ENCODE data around the gene TMC4.
"Not testable (repeated sequence)": the region's sequence is repeated elsewhere in the genome, so short reads cannot be mapped to it uniquely, and the experiment has no call there.

TMC4 gene

DNA sequence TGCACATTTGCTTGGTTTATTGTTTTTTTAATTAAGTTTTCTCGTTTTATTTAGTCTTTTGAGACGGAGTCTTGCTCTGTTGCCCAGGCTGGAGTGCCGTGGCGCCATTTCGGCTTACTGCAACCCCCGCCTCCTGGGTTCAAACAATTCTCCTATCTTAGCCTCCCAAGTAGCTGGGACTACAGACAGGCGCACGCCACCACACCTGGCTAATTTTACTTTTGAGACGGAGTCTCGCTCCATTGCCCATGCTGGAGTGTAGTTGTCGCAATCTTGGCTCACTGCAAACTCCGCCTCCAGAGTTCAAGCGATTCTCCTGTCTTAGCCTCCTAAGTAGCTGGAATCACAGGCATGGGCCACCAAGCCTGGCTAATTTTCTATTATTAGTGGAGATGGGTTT, 29.0 kb upstream of the TMC4 start:
- no peak for DNase-seq

DNA sequence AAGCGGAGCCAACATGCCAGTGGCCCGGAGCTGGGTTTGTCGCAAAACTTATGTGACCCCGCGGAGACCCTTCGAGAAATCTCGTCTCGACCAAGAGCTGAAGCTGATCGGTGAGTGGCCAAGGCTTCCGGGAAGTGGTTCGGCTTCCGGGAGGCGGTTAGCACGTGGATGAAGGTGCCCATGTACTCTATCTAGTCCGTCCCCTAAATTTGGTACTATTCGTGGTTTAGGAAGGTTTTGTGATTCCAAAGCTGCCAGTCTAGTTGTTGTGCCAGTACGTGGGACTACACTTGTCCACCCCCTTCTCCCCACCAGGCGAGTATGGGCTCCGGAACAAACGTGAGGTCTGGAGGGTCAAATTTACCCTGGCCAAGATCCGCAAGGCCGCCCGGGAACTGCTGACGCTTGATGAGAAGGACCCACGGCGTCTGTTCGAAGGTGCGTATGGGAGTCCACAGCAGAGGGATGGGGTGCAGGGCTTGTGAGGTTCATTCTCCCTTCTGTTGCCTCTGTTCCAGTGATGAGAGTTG, 28.3 kb upstream of the TMC4 start:
- no peak for DNase-seq

DNA sequence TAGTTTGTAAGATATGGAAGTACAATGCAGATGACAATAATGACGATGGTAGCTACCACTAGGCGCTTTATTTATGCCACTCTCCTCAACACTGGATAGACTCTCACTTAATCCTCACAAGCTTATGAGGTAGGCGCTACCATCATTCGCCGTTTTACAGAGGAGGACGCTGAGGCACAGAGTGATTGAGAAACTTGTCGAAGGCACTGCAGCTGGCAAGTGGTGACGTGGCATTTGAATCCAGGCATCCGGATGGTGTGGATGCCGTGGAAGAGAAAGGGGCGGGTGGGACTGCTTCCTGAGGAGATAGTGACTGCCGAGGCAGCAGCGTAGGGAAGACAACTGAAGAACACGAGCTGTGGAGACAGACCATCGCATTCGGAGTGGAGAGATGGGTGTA, 26.4 kb upstream of the TMC4 start:
- no peak for DNase-seq

DNA sequence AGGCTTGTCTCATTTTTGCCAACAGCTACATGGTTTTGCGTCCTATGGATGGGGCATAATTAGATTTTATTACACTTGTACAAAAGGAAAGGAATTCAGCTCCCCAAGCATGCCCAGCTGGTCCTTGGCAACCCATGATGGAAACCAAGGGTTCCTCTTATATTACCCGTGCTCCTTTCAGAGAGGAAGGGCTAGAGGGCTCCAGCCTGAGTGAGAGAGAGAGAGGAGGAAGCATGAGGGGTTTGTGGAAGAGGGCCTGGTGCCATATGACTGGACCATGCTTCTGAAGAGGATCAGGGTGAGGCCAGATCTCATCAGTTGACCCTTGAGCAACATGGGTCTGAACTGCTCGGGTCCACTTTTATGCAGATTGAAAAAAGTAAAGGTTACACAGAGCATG, 24.2 kb upstream of the TMC4 start:
- DNase-seq: no peak

DNA sequence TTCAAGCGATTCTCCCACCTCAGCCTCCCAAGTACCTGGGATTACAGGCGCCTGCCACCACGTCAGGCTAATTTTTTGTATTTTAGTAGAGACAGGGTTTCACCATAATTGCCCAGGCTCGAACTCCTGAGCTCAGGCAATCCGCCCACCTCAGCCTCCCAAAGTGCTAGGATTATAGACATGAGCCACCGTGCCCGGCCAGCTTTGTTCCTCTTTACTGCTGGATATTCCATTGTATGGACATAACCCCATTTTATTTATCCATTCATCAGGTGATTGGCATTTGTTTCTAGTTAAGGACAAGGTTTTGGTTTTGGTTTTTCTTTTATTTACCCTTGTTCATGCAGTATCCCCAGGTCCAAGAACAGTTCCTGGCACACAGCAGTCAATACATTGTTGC, 23.6 kb upstream of the TMC4 start:
- DNase-seq: no peak

DNA sequence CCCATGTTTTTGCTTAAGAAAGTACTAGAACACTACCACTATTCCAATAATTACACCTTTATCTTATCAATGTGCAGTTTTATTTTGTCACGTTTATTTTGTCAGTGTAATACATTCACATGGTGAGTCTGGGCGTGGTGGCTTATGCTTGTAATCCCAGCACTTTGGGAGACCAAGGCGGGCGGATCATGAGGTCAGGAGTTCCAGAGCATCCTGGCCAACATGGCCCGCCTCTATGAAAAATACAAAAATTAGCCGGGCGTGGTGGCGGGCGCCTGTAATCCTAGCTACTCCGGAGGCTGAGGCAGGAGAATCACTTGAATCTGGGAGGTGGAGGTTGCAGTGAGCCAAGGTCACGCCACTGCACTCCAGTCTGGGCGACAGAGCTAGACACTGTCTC, 21.5 kb upstream of the TMC4 start:
- not testable (repeated sequence) for DNase-seq

DNA sequence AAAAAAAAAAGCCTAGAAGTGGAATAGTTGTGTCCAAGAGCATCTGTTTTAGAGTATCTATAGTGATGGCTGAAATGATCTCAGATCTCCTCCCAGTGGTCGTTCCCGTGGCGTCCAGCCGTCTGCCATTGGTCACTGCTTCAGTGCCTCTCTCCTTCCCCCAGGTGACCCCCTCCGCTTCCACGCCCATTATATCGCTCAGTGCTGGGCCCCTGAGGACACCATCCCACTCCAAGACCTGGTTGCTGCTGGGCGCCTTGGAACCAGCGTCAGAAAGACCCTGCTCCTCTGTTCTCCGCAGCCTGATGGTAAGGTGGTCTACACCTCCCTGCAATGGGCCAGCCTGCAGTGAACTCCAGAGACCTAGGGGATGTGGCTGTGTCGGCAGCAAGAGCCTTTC, 20.1 kb upstream of the TMC4 start:
- DNase-seq: no peak

DNA sequence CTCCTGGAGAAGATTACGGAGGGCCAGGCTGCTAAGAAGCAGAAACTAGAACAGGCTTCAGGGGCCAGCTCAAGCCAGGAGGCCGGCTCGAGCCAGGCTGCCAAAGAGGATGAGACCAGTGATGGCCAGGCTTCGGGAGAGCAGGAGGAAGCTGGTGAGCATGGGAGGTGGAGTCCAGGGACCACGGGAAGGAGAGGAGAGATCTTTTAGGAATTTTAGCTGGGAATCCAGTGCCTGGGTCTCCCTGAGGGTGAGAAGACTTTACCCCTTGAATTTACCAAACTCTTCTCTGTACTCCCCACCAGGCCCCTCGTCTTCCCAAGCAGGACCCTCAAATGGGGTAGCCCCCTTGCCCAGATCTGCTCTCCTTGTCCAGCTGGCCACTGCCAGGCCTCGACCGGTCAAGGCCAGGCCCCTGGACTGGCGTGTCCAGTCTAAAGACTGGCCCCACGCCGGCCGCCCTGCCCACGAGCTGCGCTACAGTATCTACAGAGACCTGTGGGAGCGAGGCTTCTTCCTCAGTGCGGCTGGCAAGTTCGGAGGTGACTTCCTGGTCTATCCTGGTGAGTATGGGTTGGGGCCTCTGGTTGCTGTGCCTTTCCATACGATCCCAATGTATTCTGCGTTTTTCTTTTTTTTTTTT, 19.0 kb upstream of the TMC4 start:
- no peak for DNase-seq

DNA sequence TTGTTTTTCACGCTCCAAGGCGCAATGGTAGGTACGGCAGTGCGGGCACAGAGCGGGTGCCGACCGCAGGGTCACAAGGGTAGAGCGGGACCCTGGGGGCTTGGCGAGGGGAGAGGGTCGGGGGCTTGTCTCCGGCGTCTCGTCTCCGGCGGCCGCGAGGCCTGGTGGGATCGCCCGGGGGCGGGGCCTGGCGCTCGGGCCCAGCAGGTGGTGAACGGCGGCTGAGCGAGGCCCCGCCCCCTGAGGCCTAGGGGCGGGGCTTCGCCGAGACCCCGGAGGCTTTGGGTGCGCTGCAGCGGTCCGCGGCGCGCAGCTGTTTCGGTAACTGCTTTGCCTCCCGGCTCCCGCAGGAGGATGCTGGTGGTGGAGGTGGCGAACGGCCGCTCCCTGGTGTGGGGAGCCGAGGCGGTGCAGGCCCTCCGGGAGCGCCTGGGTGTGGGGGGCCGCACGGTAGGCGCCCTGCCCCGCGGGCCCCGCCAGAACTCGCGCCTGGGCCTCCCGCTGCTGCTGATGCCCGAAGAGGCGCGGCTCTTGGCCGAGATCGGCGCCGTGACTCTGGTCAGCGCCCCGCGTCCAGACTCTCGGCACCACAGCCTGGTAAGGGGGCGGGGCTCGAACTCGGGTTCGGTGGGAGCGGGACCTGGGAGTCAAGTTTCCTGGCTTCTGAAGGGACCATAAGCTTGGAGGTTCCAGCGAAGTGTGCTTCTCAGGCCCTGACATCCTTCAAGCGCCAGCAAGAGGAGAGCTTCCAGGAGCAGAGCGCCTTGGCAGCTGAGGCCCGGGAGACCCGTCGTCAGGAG, 18.3 kb upstream of the TMC4 start, which contains the start of gene TSEN34:
Gene TSEN34 (plus strand): TSS at position 298 of the 800 bp plus-strand sequence. CDS start 57 bp downstream, at position 355.
- DNase-seq: no peak

DNA sequence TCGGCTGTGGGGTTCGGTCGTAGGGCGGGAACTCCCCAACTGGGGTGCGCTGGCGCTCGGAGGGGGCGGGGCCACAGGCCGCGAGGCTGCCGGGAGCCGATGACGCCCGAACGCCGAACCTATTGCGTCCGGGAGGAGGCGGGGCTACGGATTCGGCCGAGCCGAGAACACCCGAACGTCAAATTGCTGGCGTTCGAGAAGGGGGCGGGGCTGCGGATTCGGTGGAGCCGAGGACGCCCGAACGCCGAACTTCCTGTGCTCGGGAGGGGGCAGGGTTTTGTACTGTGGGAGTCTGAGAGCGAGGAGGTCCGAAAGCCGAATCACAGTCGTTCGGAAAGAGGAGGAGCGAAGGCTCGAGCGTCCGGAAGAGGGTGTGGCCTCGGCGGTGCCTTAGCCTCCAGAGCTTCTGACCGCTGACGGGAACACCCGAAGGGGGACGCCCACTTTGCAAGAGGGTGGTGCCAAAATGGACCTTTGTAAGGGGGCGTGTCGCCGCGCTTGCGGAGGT, 17.6 kb upstream of the TMC4 start:
- peak; percentile 100 for DNase-seq

DNA sequence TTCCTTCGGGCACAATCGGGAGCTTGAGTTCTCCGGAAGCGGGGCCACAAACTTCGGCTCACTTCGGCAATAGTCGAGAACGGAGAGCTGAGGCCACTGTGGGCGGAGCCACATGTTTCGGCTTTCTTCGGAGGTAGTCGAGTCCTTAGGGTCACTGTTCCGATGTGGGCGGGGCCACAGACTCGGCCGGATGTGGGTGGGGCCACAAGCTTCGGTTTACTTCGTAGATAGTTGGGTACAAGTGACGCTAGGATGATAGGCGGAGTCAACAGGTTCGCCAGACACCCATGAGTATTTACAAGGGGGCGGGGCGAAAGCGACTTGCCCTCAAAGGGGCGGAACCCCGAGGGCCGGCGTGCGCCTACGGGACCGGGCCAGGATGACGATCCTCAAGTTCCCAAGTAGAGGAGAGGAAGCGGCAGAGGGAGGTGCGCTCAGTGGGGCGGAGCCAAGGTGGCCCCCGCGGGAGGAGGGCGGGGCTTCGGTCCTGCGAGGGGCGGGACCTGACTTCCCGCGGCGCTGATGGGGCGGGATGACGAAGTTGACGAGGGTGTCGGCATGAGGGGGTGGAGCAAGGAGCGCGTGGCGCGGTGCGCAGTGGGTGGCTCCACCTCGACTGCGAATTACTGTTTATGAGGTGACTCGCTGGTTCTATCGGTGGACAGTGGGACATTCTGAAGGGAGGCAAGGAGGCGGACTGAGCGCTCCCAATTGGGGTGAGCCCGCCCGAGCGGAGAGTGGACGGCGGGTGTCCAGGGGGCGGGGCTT, 17.0 kb upstream of the TMC4 start:
- peak; percentile 100 for DNase-seq

DNA sequence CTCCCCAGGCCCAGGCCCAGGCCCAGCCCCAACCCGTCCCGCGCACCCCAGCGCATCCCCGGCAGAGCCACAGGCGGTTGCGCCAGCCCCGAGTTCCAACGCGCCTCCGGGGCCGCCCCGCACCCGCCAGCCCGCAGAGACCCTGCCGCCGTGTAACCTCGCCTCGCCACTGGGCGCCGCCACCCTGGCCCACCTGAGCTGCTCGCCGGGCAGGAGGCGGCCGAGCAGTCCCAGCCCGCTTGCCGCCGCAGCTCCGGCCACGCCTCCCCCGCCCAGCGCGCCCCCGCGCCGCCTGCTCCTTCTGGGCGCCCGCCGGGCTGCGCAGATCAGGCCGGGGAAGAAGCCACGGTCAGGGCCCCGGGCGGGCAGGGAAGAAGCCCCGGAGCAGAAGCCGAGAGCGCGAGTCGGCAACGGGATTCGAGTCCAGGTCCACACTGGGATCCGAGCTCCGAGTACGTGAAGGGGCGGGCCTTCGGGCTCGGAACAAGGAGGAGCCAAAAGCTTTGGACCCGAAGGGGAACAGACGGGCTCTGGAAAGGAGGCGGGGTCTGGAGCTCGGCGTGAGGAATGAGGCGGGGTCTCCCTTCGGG, 16.3 kb upstream of the TMC4 start, which contains the start of gene MBOAT7:
Gene MBOAT7 (minus strand): TSS at position 436 of the 590 bp plus-strand sequence. CDS start 1,072 bp downstream, outside the sequence.
- no peak for DNase-seq

DNA sequence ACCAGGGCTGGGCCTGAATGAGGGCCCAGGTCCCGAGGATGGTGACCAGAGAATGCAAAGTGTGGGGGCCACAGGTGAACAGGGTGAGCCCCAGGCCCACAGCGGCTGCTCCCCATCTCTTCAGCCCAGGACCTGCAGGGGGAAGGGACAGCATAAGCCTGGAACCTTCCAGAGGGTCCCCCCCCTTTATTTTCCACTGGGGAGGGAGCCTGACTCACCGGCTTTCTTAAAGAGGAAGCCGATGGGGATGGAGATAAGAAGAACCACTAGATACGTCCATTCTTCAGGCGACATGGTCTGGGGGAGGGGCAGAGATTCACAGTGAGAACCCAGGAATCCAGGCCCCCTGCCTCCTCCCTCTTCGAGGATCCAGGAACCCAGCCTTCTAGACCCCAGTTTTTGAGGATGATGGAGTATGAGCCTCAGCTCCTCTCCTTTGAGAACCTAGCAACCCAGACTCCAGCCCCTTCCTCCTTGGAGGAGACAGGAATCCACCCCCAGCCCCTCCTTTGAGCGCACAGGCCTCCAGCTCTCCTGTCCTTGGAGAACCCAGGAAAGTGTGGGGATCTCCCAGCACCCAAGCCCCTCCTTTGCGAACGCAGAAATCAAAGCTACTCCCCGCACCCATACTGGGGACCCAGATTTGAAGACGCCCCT, 15.4 kb upstream of the TMC4 start:
- DNase-seq: peak; percentile 31

DNA sequence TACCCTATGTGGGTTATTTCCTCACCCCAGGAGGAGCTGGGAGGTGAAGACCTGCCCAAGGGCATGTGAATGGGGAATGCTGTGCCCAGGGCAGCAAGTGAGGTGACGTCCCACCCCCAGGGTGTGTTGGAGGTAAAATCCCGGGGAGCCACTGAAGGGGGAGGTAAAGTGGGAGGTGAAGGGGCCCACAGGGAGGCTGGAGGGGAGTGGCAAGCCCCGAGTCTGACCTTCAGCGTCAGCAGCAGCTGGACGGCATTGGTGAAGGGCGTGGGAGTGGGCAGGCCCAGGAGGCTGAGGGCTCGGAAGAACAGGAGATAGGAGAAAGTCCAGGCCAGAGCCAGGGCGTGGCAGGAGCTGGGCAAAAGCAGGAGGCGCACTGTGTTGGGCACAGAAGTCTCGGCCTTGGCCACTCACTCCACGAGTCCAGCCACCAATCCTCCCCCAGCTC, 14.0 kb upstream of the TMC4 start:
- DNase-seq: no peak

DNA sequence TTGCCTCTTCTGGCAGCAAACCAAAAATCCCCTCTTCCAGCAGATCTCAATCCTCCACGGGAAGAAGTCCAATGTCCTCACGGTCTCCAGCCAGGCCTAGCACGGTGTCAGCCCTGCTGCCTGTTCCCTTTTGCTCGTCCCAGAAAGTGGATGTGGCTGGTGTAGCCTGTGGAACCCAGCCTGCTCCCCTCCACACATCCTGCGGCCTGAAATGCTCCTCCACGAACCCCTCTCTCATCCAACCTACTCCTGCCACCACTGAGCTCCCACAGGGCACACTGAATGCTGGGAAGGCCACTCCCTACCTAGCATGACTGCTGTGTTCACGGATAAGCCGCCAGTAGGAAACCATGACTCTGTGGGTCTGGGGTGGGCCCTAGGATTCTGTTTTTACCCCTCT, 13.4 kb upstream of the TMC4 start:
- DNase-seq: no peak

DNA sequence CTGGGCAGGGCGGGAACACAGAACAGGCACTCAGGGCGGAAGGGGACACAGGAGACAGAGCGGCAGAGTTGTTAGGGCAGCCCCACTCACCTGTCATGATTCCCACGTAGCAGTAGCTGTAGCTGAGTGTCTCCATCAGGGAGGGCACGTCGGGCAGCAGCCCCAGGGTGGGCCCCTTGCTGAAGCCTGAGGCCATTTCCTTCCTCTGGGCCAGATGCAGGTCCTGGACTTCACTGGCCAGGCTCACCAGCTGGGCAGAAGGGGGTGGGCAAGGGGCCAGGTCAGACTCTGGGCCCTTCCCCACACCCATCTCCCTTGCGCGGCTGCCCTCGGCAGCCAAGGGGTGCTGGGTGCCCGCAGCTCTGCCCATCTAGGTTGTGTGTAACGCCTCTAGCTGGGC, 10.5 kb upstream of the TMC4 start:
- no peak for DNase-seq

DNA sequence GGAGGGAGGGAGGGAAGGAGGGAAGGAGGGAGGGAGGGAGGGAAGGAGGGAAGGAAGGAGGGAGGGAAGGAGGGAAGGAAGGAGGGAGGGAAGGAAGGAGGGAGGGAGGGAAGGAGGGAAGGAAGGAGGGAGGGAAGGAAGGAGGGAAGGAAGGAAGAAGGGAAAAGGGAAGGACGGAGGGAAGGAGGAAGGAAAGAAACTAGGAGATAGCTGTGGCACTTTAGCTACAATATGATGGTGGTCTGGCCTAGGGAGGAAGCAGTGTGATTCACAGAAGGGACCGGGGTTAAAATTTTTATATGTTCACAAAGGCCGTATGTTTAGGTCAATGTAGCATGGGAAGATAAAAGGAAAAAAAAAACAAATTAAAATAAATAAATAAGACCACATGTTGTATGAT, 8.9 kb upstream of the TMC4 start:
- not testable (repeated sequence) for DNase-seq

DNA sequence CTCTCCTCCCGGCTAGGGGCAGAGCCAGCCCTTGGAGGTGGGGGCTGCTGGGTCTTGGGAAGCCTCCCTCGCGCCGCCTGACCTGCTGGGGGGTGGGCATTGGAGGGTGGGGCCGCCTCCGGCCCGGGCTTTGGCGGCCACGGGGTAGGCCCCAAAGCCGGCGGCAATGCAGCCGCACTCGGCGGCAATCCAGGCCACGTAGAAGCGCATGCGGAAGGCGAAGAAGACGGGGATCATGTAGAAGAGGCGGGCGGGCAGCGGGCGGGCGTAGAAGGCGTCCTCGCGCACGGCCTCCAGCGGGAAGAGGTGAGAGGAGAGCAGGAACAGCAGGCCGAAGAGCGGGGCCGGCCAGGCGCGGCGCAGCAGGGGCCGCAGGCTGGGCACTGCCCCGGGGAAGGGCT, 7.7 kb upstream of the TMC4 start:
- no peak for DNase-seq

DNA sequence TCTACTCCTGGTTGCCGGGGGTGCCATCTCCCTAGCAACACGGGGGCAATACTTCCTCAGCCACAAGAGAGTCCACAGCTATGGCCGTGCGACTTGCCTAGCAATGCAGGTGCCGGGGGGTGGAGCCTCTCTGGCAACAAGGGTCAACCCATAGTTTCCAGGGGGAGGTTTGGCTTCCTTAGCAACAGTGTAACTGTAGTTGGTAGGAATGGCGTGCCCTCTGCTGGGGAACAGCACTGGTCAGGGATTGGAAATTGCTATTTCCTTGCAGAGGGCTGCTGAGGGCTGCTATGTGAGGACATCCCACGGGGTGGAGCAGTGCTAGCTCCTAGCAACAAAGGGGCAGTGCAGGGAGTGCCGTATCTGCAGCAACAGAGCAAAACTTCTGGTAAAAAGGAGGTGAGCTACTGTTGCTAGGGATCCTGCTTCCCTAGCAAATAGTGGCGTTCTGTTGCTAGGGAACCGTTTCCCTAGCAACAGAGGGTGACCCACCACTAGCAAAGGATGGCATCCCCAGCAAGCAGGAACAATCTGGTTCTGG, 7.0 kb upstream of the TMC4 start:
- DNase-seq: peak; percentile 94

DNA sequence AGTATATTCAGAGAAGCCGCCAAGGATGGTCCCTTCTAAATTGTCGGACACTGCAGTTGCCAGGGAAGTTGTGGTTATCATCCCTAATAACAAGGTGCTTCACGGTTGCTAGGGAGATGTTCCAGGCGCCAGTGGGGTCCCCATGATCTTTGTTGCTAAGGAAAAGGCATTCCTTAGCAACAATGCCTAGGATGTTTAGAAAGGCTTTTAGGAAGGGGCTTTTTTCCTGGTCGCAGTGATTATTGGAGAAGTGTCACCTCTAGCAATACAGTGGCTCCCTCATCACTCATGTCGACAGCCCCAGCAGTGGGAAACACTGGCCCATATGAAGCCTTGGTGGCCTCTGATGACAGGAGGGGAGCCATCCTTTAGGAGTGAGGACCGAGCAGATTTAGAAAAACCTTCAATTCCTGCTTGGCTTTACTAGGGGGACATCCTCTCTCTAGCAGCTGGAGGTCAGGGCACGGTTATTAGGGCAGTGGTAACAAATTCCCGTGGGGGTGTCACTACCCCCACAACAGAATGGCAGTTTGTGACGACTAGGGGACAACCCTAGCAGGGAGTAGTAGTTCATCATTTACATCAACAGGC, 6.4 kb upstream of the TMC4 start:
- DNase-seq: no peak

DNA sequence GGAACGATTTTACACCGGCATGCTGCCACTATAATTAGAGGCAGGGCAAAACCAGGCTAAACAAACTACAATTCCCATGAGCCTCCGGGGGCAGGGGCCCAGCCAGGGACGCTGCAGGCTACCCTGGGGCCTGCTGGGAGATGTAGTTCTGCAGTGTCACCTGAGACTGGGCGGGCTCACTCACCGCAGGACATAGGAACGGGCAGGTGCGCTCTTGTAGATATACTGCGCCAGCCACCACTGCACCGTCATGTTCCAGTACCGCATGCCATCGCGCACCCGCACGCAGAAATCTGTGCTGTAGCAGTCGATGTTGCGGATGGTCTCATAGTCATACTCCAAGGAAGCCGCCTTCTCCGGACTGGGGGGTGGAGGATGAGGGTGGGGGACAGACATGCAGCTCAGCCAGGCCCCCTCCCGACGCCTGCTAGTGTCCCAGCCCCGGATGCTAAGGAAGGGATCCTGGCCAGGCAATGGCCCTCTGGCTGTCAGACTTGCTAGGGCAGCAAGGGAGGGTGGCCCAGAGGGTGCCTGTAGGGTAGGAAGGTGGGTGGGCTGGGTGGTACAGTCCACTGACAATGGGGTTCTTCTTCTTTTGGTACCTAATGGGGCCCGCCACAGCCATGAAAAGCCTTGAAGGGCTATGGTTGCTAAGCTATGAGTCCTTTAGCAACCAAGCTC, 5.8 kb upstream of the TMC4 start:
- DNase-seq: peak; percentile 69

Measured in eye (tissue), 1 donor.